HL-60/S4 treated with retinoic acid at 250 ng/mL for 4 days and 3 days (cell line): ENCODE measurements around the gene BNIP3.
"Not testable (repeated sequence)": the region's sequence is repeated elsewhere in the genome, so short reads cannot be mapped to it uniquely, and the experiment has no call there.

Source experiments
- in situ Hi-C: fragments of 300-500 bp; cut with MboI; formaldehyde crosslinking; loops from 2 replicates; pipeline ENCODE4 v1.7.0; 2022; ENCODE audit warnings: low sequenced_read_pairs

The BNIP3 gene

GRCh38 chr10:132003282-132003924 is 21.7 kb upstream of the BNIP3 start:
- in situ Hi-C loops: no loop called here

DNA sequence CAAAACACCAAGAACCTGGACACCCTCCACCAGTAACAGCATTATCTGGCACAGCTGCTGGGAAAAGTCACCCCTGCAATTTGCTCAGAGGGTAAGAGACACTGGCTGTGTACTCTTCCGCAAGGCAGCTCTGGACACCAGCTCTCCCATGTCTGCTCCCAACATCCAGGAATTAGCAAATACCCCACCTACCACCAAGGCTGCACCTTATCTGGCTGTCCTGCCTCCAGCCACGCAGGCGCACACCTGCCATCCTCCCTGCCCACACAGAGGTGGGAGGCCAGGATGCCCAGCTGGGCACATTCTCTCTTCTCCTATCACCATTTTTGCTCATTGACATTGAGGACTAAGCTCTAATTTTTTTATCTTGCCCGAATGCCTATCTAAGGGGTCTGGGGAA is 20.3 kb upstream of the BNIP3 start:
- in situ Hi-C loops: no loop called here

DNA sequence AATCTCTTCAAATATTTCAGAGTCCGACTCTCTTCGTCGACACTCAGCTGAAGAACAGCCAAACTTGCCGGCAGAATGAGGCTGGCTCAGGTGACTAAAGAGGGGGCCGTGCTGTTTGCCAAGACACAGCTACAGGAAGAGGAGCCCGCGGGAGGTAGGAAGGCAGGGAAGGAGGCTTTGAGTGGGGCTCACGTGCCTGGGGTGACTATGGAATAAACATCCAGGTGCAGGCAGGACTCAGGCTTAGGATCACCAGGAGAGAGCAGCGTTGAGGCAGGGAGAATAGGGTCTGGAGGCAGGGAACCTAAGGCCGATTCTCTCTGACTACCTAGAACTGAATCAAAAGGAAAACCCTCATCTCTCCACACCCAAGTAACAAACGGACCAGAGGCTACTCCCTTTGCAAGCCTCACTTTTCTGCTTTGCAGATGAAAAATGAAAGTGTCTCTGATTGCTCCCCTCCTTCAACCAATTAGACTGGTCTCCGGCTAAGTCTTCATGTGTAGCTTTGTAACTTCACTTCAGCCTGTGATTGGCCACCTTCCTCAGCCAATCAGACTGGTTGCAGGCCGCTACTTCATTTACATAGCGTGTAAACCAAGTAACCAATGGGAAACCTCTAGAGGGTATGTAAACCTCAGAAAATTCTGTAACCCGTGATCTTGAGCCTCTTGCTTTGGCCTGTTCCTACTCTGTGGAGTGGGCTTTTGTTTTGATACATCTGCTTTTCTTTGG is 19.7 kb upstream of the BNIP3 start:
- in situ Hi-C loops: no loop called here

- in situ Hi-C loops: no loop called here
Observed at GRCh38 chr10:131998845-131999681, 17.3 kb upstream of the BNIP3 start.

DNA sequence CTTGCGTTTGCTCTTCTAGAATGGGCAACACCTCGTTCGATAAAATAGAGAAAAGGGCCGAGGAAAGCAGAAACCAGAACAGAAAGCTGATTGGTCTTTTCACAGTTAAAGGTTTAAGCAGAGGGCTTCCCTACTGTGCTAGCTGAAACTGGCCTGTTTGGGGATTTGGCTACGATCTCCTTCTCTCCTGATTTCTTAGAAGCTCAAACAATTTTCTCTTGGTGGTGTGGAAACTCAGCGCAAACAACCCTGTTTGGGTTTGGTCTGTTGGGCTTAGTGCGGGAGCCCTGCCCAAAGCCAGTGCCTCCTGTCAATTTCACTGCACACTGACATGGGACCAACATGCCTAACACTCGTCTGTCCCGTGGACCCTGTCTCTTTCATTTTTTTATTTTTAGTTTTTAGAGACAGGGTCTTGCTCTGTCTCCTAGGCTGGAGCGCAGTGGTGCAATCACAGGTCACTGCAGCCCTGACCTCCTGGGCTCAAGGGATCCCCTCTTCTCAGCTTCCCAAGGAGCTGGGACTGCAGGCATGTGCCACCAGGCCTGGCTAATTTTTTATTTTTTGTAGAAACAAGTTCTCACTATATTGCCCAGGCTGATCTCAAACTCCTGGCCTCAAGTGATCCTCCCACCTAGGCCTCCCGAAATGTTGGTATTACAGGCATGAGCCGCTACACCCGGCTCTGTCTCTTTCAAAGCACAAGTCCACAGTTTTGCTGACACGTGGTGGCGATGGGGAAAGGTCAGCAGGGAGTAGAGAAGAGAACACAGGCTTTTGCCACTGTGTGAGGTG is 16.5 kb upstream of the BNIP3 start:
- in situ Hi-C loops: no loop called here

- in situ Hi-C loops: no loop called here
Observed at GRCh38 chr10:131997366-131998049, 15.8 kb upstream of the BNIP3 start.

GRCh38 chr10:131996466-131997365 is 15.0 kb upstream of the BNIP3 start:
- in situ Hi-C loops: no loop called here

- in situ Hi-C loops: no loop called here
Observed at GRCh38 chr10:131994435-131994834, 12.7 kb upstream of the BNIP3 start.

DNA sequence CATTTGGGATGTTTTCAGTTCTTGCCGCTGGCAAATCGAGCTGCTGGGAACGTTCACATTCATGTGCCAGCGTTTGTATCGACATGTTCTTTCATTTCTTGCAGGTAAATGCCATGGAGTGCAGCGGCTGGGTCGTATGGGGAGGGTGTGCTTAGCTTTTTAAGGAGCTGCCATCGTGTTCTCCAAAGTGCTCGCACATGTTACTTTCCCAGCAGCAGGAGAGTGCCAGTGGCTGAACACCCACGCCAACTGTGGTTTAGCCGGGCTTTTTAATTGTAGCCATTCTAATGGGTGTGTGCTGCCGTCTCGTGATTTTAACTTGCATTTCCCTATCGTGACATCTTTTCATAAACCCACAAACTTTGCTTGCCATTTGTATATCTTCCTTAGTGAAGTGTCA is 11.6 kb upstream of the BNIP3 start:
- in situ Hi-C loops: no loop called here

GRCh38 chr10:131991726-131992125 is 10.0 kb upstream of the BNIP3 start:
- in situ Hi-C loops: no loop called here

DNA sequence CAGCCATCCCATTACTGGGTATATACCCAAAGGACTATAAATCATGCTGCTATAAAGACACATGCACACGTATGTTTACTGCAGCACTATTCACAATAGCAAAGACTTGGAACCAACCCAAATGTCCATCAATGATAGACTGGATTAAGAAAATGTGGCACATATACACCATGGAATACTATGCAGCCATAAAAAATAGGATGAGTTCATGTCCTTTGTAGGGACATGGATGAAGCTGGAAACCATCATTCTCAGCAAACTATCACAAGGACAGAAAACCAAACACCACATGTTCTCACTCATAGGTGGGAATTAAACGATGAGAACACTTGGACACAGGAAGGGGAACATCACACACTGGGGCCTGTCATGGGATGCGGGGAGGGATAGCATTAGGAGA is 6.1 kb upstream of the BNIP3 start:
- in situ Hi-C loops: not testable (repeated sequence)

DNA sequence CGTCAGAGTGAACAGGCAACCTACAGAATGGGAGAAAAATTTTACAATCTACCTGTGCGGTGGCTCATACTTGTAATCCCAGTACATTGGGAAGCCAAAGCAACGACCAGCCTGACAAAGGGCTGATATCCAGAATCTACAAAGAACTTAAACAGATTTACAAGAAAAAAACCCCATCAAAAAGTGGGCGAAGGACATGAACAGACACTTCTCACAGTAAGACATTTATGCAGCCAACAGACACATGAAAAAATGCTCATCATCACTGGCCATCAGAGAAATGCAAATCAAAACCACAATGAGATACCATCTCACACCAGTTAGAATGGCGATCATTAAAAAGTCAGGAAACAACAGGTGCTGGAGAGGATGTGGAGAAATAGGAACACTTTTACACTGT is 5.6 kb upstream of the BNIP3 start:
- in situ Hi-C loops: not testable (repeated sequence)

DNA sequence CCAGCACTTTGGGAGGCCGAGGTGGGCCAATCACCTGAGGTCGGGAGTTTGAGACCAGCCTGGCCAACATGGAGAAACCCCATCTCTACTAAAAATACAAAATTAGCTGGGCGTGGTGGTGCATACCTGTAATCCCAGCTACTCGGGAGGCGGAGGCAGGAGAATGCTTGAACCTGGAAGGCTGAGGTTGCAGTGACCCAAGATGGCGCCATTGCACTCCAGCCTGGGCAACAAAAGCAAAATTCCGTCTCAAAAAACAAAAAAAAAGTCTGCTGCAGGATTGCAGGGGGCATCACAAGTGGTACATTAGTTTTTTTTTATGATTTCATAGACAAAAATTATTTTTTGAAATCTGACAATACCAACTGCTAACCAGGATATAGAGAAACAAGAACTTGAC is 5.1 kb upstream of the BNIP3 start:
- in situ Hi-C loops: not testable (repeated sequence)

GRCh38 chr10:131983780-131984179 is 2.1 kb upstream of the BNIP3 start:
- in situ Hi-C loops: no loop called here

DNA sequence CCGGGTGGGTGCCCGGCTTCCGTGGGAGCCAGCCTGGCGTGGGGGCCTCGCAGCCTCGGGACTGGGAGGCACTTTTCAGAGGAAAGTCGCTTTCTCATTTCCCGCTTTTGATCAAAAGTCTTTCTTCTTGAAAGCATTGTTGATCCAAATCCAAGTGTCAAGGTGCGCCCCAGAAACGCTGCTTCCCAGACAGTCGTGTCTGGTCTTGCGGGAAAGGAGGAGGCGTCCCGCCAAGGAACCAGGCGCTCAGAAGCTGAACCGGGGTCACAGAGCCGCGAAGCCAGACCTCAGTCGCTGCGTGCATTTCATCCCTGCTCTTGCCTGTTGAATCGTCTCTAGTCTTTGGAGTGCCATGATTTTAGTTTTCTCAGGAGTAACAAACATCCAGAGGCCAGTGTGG is 1.1 kb upstream of the BNIP3 start:
- in situ Hi-C loops: no loop called here

DNA sequence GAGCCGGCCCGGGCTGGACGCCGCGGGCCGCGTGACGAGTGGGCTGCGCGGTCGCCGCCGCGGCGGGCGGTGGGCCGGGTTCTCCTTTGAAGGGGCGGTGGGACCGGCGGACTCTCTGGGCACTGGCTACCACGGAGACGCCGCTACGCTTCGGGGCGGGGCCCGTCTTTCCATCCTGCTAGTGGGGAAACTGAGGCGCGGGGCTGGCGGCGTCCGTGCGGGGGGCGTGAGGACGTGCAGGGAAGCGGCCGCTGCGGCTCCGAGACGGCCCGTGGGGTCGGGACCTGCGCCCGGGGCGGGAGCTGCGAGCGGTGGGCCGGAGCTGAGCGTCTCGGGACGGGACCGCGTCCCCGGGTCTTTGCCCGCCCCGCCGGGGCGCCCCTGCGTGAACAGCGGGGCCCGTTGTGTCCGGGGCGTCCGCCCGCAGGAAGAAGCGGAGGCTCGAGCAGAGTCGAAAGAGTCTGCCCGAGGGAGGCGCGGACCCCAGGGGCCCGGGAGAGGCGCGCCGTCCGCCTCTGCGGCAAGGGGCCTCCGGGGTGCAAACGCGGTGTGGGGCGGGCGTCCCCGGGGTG is 548 bp upstream of the BNIP3 start:
- in situ Hi-C loops: no loop called here

GRCh38 chr10:131980761-131981428 is 828 bp downstream of the BNIP3 start:
- in situ Hi-C loops: no loop called here

DNA sequence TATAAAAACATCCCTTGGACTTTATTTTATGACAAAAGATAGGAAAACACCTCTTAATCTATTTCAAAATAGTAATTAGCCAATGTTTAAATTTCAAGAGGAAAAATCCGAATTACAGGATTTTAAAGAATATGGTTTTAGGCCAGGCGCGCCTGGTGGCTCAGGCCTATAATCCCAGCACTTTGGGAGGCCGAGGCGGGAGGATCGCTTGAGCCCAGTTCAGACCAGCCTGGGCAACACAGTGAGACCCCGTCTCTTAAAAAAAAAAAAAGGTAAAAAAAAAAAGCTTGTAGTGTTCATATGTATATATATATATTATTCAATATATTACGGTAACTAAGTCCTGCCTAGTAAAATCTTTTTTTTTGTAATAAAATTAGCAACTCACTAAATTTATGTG is 1.4 kb downstream of the BNIP3 start:
- in situ Hi-C loops: no loop called here
